ENCODE measurements around the gene MAP7. TPM values are rescaled to one million over a fixed set of nuclear protein-coding genes. Genes with fewer than 3 reads are reported as not detected.

Gene MAP7
- total and polyA plus RNA-seq, 7 donors: 1.2 to 33.5 (median 3.3) TPM

- Histone ChIP-seq H3K4me3 (no peak overlapping the region), H3K27ac (no peak overlapping the region), H3K36me3 (no peaks in the 10 kb centered on the region), H3K27me3 (peaks cover 4 to 65% (median 30%) of the 10 kb centered on the region in 3 donors), H3K9me3 (no peaks in the 10 kb centered on the region), H3K4me1 (peaks cover 0 to 19% (median 16%) of the 10 kb centered on the region in 4 donors)
- TF ChIP-seq EP300 (IDR thresholded peaks at IDR 0.05) (no peak), POLR2AphosphoS5 (IDR thresholded peaks at IDR 0.05) (no peak), CTCF (IDR thresholded peaks at IDR 0.05) (no peak), POLR2A (IDR thresholded peaks at IDR 0.05) (no peak)
- intact Hi-C loops (cut with DNase I): no loop called here
- 36 to 74% methylated on average over 5 of the region's 5 CpGs for WGBS, 2 donors
- DNase-seq: no peak
Measured at GRCh38 chr6:136553166-136553787, 3.1 kb upstream of the MAP7 start.

GRCh38 chr6:136552054-136552453, 1.8 kb upstream of the MAP7 start:
- DNase-seq: no peak
- Histone ChIP-seq H3K27ac (no peak overlapping the region), H3K36me3 (no peaks in the 10 kb centered on the region), H3K4me1 (peaks cover 0 to 19% (median 16%) of the 10 kb centered on the region in 4 donors), H3K9me3 (no peaks in the 10 kb centered on the region), H3K27me3 (peaks cover 4 to 65% (median 30%) of the 10 kb centered on the region in 3 donors), H3K4me3 (no peak overlapping the region)
- WGBS, 2 donors: 58 to 70% methylated on average over 4 of the region's 4 CpGs
- TF ChIP-seq POLR2AphosphoS5 (IDR thresholded peaks at IDR 0.05) (no peak), POLR2A (IDR thresholded peaks at IDR 0.05) (no peak), EP300 (IDR thresholded peaks at IDR 0.05) (no peak), CTCF (IDR thresholded peaks at IDR 0.05) (no peak)
- intact Hi-C loops (cut with DNase I): no loop called here

- no peak overlapping the region for H3K27ac ChIP-seq
- H3K36me3 ChIP-seq: no peaks in the 10 kb centered on the region
- H3K4me1 ChIP-seq: peaks cover 0 to 19% (median 16%) of the 10 kb centered on the region in 4 donors
- intact Hi-C loops (cut with DNase I): no loop called here
- TF ChIP-seq POLR2A (IDR thresholded peaks at IDR 0.05) (no peak), CTCF (IDR thresholded peaks at IDR 0.05) (no peak), POLR2AphosphoS5 (IDR thresholded peaks at IDR 0.05) (no peak), EP300 (IDR thresholded peaks at IDR 0.05) (no peak)
- H3K4me3 ChIP-seq: peak overlapping the region in 2 of 4 donors; percentile 52 to 80
- 21 to 62% methylated on average over 8 of the region's 8 CpGs for WGBS, 2 donors
- peaks cover 4 to 65% (median 30%) of the 10 kb centered on the region in 3 donors for H3K27me3 ChIP-seq
- DNase-seq: no peak
- no peaks in the 10 kb centered on the region for H3K9me3 ChIP-seq
Measured at GRCh38 chr6:136551103-136551502, 881 bp upstream of the MAP7 start.

- H3K27me3 ChIP-seq: peaks cover 4 to 65% (median 30%) of the 10 kb centered on the region in 3 donors
- H3K36me3 ChIP-seq: no peaks in the 10 kb centered on the region
- no peaks in the 10 kb centered on the region for H3K9me3 ChIP-seq
- WGBS, 2 donors: 0% methylated on average over 46 of the region's 46 CpGs
- intact Hi-C loops (cut with DNase I): no loop called here
- peak overlapping the region; percentile 44 to 81 (median 66) for H3K4me3 ChIP-seq
- H3K27ac ChIP-seq: peak overlapping the region in 2 of 4 donors; percentile 42 to 49
- H3K4me1 ChIP-seq: peaks cover 0 to 19% (median 16%) of the 10 kb centered on the region in 4 donors
- TF ChIP-seq CTCF (IDR thresholded peaks at IDR 0.05) (no peak), POLR2AphosphoS5 (IDR thresholded peaks at IDR 0.05) (no peak), EP300 (IDR thresholded peaks at IDR 0.05) (no peak), POLR2A (IDR thresholded peaks at IDR 0.05) (no peak)
- DNase-seq: no peak
Measured at GRCh38 chr6:136550045-136550329, 235 bp downstream of the MAP7 start.
